Stromal cell of bone marrow (primary cell): ENCODE results near the gene IL36B.

Experiments
- DNase-seq: peaks from one replicate; pipeline ENCODE4 v3.0.0-alpha.2; 2012; ENCODE audit warnings: low read depth

IL36B gene

DNA sequence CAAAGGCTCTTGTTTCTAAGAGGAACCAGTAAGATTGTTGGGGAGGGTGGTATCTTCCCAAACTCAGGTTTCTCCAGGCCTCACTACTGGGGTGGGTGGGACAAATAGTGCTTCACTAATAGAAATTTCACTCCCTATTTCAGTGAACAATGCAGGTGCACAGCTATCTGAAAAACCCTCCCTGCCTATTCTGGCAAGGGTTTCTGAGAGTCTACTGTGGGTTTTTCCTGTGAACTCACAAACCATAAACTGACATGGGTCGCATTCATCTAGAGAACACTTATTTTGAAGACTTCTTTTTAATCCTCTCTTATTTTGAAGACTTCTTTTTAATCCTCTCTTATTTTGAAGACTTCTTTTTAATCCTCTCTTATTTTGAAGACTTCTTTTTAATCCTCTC is 43.0 kb downstream of the IL36B start:
- DNase-seq: no peak

DNA sequence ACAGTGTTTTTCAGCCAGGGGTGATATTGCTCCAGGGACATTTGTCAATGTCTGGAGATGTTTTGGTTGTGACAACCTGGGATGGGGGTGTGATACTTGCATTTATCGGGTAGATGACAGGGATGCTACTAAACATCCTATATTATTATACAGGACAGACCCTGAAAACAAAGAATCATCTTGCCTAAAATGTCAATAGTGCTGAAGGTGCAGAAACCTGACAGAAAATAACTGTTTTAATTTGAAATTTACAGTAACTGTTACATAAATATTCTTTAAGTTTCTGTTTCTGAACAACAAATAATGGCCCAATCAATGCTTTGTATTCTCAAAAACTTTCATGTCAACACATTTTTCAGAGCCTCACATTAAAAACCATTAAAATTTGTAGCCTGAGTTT is 45.4 kb downstream of the IL36B start:
- DNase-seq: no peak

DNA sequence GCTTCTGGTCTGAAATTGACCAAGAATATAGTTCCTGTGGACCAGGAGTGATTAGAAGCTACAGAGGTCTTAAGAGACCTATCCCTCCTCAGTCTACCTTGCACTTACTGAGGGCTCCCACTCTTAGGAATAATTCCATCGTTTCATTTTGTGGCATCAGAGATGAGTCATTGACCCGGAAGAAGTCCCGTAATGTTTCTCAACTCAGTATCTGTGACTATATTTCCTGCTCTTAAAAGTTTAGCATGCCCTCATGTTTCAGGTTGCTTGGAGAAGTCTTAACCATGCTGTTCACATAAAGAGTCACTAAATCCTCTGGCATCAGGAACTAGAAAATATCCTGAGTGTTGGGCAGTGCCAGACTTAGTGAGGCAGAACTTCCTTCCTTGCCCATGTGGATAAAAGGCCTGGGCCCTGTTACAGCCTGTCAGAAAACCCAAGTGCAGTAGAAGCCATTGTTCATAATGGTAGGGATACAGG is 47.6 kb downstream of the IL36B start, which contains the start of gene IL36A:
Gene IL36A, plus strand, starts transcription at position 430 of the 480 bp plus-strand sequence. CDS start 413 bp downstream, outside the sequence.
- no peak for DNase-seq

DNA sequence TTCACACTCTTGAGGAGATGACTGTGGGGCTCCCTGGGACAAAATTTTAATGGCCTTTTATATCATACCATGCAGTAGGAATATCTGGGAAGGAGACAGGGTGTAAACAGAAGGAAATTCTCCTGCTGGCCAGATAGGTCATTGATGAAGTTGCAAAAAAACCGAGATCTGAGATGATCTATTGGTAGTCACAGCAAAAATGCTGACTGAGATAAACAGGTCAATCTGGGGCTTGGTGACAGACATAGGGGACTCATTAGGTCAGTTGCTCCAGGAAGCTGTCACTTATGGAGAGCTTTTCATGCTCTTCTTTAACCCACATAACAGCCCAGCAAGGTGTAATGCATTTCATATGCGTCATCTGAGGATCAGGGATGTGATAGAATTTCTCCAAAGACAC is 50.0 kb downstream of the IL36B start:
- no peak for DNase-seq

DNA sequence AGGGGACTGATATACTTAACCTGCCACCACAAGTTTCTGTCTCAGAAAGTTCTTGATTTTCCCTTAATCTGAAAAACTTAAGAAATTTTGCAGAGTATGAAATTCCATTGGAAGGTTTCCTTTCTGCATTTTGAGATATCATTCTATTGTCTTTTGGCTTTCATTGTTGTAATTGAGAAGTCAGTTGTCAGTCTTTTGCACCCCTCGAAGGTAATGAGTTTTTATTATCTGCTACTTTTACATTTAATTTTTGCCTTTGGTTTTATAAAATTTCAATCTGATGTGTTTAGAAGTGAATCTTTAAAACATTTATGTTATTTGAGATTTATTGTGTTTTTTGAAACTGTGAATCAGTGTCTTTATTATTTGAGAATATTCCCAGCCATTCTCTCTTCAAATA is 52.2 kb downstream of the IL36B start:
- no peak for DNase-seq

DNA sequence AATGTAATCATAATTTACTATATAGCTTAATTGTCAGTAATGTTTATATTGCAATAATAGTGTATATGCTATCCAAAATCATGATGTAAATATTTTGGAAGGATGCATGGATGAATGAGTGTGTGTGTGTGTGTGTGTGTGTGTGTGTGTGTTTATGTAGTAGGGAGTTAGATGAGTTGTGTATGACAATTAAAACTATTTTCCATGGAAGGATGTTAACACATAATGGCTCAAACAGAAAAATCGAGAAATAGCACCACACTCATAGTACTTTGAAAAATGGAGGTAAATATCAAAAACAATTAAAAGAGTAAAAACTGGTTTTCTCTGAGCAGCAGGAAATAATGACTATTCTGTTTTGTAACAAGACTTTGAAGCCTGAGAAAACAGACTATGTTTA is 55.5 kb downstream of the IL36B start:
- no peak for DNase-seq

DNA sequence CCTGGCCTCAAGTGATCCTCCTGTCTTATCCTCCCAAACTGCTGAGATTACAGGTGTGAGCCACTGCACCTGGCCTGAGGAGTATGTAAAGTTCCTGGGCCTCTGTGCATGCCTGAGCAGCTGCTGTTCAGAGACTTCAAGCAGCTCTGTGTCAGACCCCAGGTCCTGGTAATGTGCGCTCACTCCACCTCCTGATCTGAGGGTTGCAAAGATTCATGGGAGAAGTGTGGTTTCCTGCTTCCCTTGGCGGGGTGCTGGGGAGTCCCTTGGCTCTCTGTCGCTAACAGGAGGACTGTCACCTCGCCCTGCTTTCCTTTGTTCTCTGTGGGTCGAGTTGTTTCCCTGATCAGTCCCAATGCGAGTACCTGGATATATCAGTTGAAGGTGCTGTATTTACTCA is 56.0 kb downstream of the IL36B start:
- no peak for DNase-seq

DNA sequence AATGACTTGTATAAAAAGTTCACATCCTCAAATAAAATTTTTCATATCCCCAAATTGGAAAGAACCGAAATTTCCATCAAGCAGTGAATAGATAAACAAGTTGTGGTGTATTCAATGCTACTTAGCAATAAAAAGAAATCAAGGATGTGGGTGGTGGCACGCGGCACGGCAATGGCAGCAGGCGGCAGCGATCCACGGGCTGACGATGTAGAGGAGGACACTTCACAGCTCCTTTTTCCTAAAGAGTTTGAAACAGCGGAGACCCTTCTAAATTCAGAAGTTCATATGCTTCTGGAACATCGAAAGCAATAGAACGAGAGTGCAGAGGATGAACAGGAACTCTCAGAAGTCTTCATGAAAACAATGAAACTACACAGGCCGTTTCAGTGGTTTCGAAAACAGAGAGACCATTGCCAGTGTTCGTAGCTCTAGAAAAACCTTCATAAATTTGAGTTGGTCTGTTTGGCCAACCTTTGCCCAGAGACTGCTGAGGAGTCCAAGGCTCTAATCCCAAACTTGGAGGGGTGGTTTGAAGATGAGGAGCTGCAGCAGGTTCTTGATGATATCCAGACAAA is 57.2 kb downstream of the IL36B start:
- DNase-seq: no peak

DNA sequence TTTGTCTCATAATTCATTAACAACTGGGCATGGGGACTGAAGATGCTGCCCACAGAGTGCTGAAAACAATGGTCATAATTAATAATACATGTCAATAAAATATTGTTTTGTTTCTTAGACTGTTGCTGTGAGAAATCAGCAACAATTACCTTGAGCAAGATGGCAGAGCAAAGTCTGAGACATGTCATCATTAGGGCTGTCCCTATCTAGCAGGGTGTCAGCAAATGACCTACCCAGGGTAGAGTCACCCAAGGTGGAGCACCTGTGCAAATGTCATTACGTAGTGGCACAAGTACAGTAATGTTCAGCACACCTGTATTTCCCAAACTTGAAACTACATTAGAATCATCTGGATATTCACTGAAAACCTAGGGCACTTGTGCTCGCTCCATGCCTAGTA is 58.0 kb downstream of the IL36B start:
- no peak for DNase-seq

DNA sequence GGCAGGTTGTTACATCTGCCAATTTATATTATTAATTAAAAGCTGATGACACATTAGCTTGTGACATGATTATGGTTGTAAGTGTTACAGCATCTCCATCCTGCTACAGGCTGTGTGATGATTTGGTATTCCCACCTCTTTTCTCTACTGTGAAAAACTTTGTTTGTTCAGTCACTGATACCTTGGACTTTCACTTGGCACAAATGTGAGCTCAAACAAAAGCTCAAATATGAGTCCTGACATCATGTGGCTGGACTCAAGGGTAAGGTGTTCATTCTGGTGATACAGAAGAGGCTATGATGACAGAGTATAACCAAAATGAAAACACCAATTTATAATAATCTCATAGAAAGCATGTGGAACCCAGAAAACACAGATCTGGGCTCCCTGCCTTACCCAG is 58.8 kb downstream of the IL36B start:
- no peak for DNase-seq

DNA sequence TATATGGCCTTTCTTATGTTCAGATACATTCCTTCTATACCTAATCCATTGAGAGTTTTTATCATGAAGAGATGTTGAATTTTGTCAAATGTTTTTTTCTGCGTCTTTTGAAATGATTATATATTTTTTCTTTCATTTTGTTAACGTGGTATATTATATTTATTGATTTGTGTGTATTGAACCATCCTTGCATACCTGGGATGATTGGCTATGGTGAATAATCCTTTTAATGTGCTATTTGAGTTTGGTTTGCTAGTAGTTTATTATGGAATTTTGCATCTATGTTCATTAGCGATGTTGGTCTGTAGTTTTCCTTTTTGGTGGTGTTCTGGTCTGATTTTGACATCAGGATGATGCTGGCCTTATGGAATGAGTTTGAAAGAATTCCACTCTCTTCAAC is 63.1 kb downstream of the IL36B start:
- DNase-seq: no peak

DNA sequence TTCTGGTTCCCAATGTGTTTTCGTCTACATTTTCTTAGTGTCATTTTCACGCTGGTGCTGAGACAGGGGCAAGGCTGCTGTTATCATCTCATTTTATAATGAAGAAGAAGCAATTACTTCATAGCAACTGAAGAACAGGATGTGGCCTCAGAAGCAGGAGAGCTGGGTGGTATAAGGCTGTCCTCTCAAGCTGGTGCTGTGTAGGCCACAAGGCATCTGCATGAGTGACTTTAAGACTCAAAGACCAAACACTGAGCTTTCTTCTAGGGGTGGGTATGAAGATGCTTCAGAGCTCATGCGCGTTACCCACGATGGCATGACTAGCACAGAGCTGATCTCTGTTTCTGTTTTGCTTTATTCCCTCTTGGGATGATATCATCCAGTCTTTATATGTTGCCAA is 67.6 kb downstream of the IL36B start:
- no peak for DNase-seq

DNA sequence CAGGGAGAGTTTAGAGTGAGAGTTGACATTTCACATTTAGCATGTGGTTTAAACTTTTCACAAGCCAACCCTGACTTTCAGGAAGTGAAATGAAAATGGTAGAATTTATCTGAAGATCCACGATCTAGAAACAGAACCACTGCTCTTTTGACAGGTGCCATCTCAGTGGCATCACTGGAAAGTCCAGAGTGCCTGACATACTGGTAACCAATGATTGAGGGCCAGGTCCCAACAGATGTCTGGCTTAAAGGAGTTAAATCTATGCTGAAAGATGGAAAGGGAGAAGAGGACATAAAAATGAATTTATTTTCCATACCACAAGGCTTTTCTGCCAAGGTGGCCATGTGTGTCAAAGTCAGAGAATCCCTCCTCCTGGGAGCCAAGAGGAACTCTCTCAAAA is 72.1 kb downstream of the IL36B start:
- no peak for DNase-seq

DNA sequence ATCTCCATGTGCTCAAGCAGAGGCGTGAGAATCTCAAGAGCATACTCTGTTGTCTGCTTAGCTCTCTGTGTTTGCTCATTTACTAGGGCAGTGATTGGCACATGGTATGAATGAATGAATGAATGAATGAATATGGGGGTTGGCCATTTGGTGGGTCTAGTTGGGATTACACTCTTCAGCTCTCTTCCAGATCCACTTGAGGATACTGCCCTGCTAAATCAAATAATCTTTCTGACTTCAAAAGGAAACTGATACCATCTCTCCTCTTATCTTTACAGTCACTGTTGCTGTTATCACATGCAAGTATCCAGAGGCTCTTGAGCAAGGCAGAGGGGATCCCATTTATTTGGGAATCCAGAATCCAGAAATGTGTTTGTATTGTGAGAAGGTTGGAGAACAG is 72.9 kb downstream of the IL36B start:
- DNase-seq: no peak

DNA sequence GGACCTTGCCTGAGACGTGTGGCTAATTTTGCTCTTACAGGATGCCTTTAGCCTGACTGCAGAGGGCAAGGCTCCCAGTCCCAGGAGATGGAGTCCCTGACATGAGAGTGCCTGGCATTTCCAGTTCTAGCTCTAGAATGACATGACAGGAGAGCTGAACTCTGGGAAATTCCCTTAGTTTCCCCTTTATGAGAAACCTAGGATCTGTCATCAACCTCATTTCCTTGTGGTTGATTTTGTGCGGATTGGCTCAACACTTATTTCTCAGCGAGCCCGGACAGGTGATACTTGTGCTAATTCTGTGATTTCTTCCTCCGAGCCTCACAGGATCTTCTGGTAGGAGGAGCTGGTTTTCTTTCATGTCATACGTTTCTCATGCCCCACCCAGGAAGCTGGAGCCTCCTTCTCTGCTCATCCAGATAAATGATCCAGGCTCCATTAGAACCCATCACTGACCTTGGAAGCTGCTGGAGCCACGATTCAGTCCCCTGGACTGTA is 75.1 kb downstream of the IL36B start, which contains the start of gene IL36G:
Gene IL36G, plus strand, starts transcription at position 448 of the 498 bp plus-strand sequence. CDS start 633 bp downstream, outside the sequence.
- DNase-seq: no peak
